Fibroblast of villous mesenchyme (primary cell): ENCODE results near the gene RUNX2. TPM values are rescaled to one million over a fixed set of nuclear protein-coding genes. Genes with fewer than 3 reads are reported as not detected.
A peak's percentile ranks its signal among the peaks of the same experiment; 100 is the strongest.
"Not testable (repeated sequence)": the region's sequence is repeated elsewhere in the genome, so short reads cannot be mapped to it uniquely, and the experiment has no call there.

ENCODE experiments used
- DNase-seq: peaks from one replicate; pipeline ENCODE4 v3.0.0-alpha.2; 2010; ENCODE audit warnings: low read depth
- H3K4me3 ChIP-seq: 2 replicates; pipeline ENCODE4 v1.5.1; 2011; ENCODE audit warnings: low read depth, mild to moderate bottlenecking, low read length
- total RNA-seq: library from RNA; depleted of rRNA; stranded (reverse); fragments of >200 nt; gene quantifications from 2 replicates; pipeline ENCODE4 v1.2.3, GENCODE V29; 2012
- TF ChIP-seq, protein P1 (sequence below): IDR thresholded peaks from 2 replicates; pipeline ENCODE4 v1.5.1; 2012; ENCODE audit warnings: low read depth, mild to moderate bottlenecking, low read length; ENCODE audit not compliant: insufficient read depth

RUNX2 gene
- total RNA-seq, 1 donor: 8.6 TPM

DNA sequence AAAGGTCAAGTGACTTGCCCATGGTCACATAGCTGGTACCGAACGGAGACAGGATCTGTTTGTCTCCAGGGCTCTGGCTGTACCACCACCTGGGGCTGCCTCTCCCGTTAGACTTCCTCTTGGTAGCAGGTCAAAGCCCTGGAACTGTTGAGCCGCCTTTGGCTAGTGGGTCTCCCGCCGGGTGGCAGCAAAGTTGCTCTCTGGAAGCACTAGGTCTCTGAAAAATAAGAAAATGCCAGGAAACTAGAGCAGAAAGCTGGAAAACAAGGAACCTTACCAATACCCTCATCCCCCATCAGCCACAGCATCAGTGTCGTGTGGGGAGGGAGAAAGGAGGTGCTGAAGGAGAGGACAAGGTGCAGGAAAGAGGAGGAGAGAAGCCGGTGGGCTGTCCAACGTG lies 340.6 kb downstream of the RUNX2 start:
- no peak overlapping the region for H3K4me3 ChIP-seq
- TF ChIP-seq, protein P1, sequence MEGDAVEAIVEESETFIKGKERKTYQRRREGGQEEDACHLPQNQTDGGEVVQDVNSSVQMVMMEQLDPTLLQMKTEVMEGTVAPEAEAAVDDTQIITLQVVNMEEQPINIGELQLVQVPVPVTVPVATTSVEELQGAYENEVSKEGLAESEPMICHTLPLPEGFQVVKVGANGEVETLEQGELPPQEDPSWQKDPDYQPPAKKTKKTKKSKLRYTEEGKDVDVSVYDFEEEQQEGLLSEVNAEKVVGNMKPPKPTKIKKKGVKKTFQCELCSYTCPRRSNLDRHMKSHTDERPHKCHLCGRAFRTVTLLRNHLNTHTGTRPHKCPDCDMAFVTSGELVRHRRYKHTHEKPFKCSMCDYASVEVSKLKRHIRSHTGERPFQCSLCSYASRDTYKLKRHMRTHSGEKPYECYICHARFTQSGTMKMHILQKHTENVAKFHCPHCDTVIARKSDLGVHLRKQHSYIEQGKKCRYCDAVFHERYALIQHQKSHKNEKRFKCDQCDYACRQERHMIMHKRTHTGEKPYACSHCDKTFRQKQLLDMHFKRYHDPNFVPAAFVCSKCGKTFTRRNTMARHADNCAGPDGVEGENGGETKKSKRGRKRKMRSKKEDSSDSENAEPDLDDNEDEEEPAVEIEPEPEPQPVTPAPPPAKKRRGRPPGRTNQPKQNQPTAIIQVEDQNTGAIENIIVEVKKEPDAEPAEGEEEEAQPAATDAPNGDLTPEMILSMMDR: no peak
- DNase-seq: no peak

DNA sequence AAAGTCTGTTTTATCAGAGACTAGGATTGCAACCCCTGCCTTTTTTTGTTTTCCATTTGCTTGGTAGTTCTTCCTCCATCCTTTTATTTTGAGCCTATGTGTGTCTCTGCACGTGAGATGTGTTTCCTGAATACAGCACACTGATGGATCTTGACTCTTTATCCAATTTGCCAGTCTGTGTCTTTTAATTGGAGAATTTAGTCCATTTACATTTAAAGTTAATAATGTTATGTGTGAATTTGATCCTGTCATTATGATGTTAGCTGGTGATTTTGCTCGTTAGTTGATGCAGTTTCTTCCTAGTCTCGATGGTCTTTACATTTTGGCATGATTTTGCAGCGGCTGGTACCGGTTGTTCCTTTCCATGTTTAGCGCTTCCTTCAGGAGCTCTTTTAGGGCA lies 345.0 kb downstream of the RUNX2 start:
- DNase-seq, H3K4me3 ChIP-seq: not testable (repeated sequence)

GRCh38 chr6:45675166-45675565 lies 347.0 kb downstream of the RUNX2 start:
- DNase-seq, H3K4me3 ChIP-seq: not testable (repeated sequence)

- TF ChIP-seq, protein P1: no peak
- DNase-seq: no peak
- no peak overlapping the region for H3K4me3 ChIP-seq
Measured at GRCh38 chr6:45675634-45676033, 347.5 kb downstream of the RUNX2 start.

- no peak overlapping the region for H3K4me3 ChIP-seq
- TF ChIP-seq, protein P1: no peak
- DNase-seq: no peak
Measured at GRCh38 chr6:45676380-45676779, 348.2 kb downstream of the RUNX2 start.

DNA sequence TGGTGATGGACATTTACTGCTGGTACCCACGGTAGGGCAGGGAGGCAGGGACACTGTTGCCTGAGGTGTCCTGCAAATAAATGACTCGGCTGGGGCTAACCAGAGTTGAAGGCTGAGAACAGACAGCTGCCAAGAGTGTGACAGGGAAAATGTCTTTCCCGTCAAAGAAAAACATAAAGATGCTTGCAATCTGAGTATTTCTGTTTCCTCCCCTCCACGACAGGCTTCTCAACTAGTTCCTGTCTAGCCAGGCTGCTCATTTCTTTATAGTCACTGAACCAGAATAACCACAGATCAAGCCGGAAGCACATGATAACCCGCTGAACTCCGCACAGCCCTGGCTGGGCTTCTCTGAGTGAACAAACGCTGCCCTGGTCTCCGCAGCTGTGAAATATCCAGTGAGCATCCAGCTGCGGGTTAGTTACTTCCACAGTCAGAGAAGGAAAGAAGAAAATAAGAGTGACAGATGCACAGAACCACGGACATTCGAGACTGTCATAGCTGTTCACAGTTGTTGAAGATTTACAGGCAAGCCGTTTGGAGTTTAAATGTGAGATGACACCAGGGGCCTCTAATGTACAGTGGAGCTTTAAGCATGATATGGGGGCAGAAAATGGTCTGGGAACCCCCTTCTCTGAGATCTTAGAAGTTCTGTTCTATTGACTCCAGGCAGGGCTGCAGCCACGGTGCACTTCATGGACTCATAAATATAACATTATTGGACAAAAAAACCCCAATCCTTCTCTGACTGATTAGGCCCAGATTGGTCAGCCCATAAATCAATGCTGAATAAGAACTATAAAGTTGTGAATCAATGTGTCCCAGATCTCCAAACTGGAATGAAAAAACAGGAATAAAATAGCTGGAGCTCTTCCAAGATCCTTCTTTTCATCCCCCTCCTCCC lies 349.5 kb downstream of the RUNX2 start:
- DNase-seq: peak; percentile 87
- H3K4me3 ChIP-seq: no peak overlapping the region
- TF ChIP-seq, protein P1: no peak

DNA sequence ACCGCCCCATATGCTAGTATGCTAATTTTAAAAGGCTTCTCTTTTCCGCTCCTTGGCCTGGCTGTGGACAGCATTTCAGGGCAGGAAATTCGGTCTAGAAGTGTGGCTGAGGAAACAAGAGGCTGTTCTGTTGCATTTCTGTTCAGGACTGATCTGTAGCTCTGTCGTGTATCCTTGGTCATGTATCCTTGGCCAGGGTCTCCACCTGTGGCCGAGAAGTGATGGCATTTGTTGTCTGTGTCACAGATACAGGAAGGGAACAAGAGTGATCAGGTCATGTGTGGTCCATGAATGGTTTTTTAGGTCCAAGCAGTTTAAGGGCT lies 350.1 kb downstream of the RUNX2 start:
- DNase-seq: no peak
- H3K4me3 ChIP-seq: no peak overlapping the region
- TF ChIP-seq, protein P1: no peak

GRCh38 chr6:45679163-45679562 lies 351.0 kb downstream of the RUNX2 start:
- TF ChIP-seq, protein P1: no peak
- H3K4me3 ChIP-seq: no peak overlapping the region
- DNase-seq: no peak
